Pancreas (tissue), 10 donors: ENCODE results near the gene SLC4A7. TPM values are rescaled to one million over a fixed set of nuclear protein-coding genes. Genes with fewer than 3 reads are reported as not detected.
A peak's percentile ranks its signal among the peaks of the same experiment; 100 is the strongest.
"Not testable (repeated sequence)": the region's sequence is repeated elsewhere in the genome, so short reads cannot be mapped to it uniquely, and the experiment has no call there.

Experiments used
- ATAC-seq, 4 donors: fragments of 200-7000 bp; cut with Tn5 transposase; one replicate each; pipeline versions ENCODE4 v1.8.0 to v1.9.1; 2020; ENCODE audit warnings: mild to moderate bottlenecking in 4 of 4, moderate library complexity in 4 of 4
- DNase-seq, 6 donors: peaks; one replicate each; pipeline ENCODE4 v3.0.0-alpha.2; 2020
- FAIRE-seq: peaks from 2 replicates; lab custom pipeline; 2012; peaks lifted over from hg19 to GRCh38; lab: Jason Lieb, UNC
- H3K27ac ChIP-seq, 4 donors: fragments of 200-600 bp; sonication (generic); 1 replicate in 3 of 4; 2 replicates in 1 of 4; pipeline versions ENCODE4 v1.5.0 to v1.8.0; 2020
- H3K27me3 ChIP-seq, 4 donors: fragments of 200-600 bp; one replicate each; pipeline ENCODE4 v1.8.0; 2021
- H3K36me3 ChIP-seq, 3 donors: fragments of 200-600 bp; sonication (generic) in 1 of 3; one replicate each; pipeline versions ENCODE4 v1.5.0 to v1.8.0; 2020 to 2021
- H3K4me1 ChIP-seq, 3 donors: fragments of 200-600 bp; one replicate each; pipeline ENCODE4 v1.8.0; 2021
- H3K4me3 ChIP-seq, 4 donors: fragments of 200-600 bp; sonication (generic) in 2 of 4; one replicate each; pipeline versions ENCODE4 v1.5.0 to v1.8.0; 2020 to 2021
- H3K9me3 ChIP-seq, 4 donors: fragments of 200-600 bp; one replicate each; pipeline ENCODE4 v1.8.0; 2021
- WGBS, 2 donors: extraction: QIAGEN DNeasy Blood & Tissue Kit; methylation state at CpG; one replicate each; pipeline ENCODE4 v1.1.7; 2013; 5-methylcytosine and 5-hydroxymethylcytosine counted together
- intact Hi-C, 3 donors: fragments of 100-400 bp; cut with DNase I; formaldehyde crosslinking; loops; one replicate each; pipeline versions ENCODE4 v1.11.1 to v1.14.2; 2022
- polyA plus RNA-seq, 2 donors: library from polyadenylated mRNA; stranded (reverse); fragments of 200-250 nt; gene quantifications; one replicate each; pipeline ENCODE4 v1.2.3, GENCODE V29; 2013
- total RNA-seq, 6 donors: library from RNA; stranded (reverse); fragmentation: NEBNext Ultra II Directional in 4 of 6; extraction: Animal tissue kit (Norgen Biotek cat#: 25700) in 4 of 6; gene quantifications; one replicate each; pipeline versions ENCODE4 v1.2.1 to v1.2.4, GENCODE V29; 2021 to 2023
- TF ChIP-seq, protein P1 (sequence below), 4 donors: fragments of 200-600 bp; sonication (generic) in 3 of 4; IDR thresholded peaks; one replicate each; pipeline versions ENCODE4 v1.5.0 to v1.8.0; 2021; ENCODE audit warnings: antibody characterized with exemption in 4 of 4
- donor health status: healthy with polysubstance abuse.
- donor health status: DM: no; HTN: no; CAD: no; lungs with moderate emphysema.
- donor health status: DM: no; HTN: no; CAD: no.
- donor health status: control.
- donor health status: control.
- donor health status: Bipolar disorder and iron deficiency.
- donor health status: DM: yes; HTN: yes; CAD: no.
- donor health status: DM: no; HTN: no; CAD: no.
- donor health status: DM: no; HTN: no; CAD: no.
- donor health status: DM: yes; HTN: yes; CAD: no.

SLC4A7 gene
- 10 to 100 TPM in 1 of 6 donors, 1 to 10 TPM in 5; 2.4 to 11.1 (median 4.8) TPM for total RNA-seq
- 1 to 10 TPM; 1.4 to 3.1 TPM for polyA plus RNA-seq

GRCh38 chr3:27484015-27484844, at the start of gene SLC4A7:
Gene SLC4A7, minus strand, starts transcription at chr3:27484384. Its CDS starts 258 bp downstream, at chr3:27484126.
- peak; percentile 97 to 99 (median 98) for ATAC-seq
- Histone ChIP-seq H3K27me3 (no peaks in the 10 kb centered on the region), H3K4me3 (peak within 1 kb of the TSS; percentile 81 to 95 (median 90)), H3K36me3 (no peaks in the 10 kb centered on the region), H3K27ac (peak within 1 kb of the TSS; percentile 51 to 84 (median 77)), H3K9me3 (no peaks in the 10 kb centered on the region), H3K4me1 (peaks cover 0 to 5% (median 0%) of the 10 kb centered on the region in 3 donors)
- 0 to 1% methylated on average over 40 to 100 of the region's 100 CpGs for WGBS, 2 donors
- peak; percentile 96 to 99 (median 98) for DNase-seq
- TF ChIP-seq, protein P1, sequence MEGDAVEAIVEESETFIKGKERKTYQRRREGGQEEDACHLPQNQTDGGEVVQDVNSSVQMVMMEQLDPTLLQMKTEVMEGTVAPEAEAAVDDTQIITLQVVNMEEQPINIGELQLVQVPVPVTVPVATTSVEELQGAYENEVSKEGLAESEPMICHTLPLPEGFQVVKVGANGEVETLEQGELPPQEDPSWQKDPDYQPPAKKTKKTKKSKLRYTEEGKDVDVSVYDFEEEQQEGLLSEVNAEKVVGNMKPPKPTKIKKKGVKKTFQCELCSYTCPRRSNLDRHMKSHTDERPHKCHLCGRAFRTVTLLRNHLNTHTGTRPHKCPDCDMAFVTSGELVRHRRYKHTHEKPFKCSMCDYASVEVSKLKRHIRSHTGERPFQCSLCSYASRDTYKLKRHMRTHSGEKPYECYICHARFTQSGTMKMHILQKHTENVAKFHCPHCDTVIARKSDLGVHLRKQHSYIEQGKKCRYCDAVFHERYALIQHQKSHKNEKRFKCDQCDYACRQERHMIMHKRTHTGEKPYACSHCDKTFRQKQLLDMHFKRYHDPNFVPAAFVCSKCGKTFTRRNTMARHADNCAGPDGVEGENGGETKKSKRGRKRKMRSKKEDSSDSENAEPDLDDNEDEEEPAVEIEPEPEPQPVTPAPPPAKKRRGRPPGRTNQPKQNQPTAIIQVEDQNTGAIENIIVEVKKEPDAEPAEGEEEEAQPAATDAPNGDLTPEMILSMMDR (IDR thresholded peaks at IDR 0.05), result no peak
- intact Hi-C loops, result no loop called here
- no peak for FAIRE-seq

GRCh38 chr3:27533261-27533607, 49.0 kb upstream of the SLC4A7 start:
- Histone ChIP-seq H3K4me3 (no peak overlapping the region), H3K4me1 (peaks cover 0 to 3% (median 0%) of the 10 kb centered on the region in 3 donors), H3K27me3 (no peaks in the 10 kb centered on the region), H3K27ac (peak overlapping the region in 2 of 4 donors; percentile 26 to 54), H3K36me3 (no peaks in the 10 kb centered on the region), H3K9me3 (no peaks in the 10 kb centered on the region)
- FAIRE-seq (no peak), ATAC-seq (peak in 2 of 4 donors; percentile 46 to 57), DNase-seq (no peak)
- 50 to 59% methylated on average over 4 of the region's 4 CpGs for WGBS, 2 donors
- TF ChIP-seq, protein P1 (IDR thresholded peaks at IDR 0.05), result no peak
- intact Hi-C loops, result no loop called here

DNA sequence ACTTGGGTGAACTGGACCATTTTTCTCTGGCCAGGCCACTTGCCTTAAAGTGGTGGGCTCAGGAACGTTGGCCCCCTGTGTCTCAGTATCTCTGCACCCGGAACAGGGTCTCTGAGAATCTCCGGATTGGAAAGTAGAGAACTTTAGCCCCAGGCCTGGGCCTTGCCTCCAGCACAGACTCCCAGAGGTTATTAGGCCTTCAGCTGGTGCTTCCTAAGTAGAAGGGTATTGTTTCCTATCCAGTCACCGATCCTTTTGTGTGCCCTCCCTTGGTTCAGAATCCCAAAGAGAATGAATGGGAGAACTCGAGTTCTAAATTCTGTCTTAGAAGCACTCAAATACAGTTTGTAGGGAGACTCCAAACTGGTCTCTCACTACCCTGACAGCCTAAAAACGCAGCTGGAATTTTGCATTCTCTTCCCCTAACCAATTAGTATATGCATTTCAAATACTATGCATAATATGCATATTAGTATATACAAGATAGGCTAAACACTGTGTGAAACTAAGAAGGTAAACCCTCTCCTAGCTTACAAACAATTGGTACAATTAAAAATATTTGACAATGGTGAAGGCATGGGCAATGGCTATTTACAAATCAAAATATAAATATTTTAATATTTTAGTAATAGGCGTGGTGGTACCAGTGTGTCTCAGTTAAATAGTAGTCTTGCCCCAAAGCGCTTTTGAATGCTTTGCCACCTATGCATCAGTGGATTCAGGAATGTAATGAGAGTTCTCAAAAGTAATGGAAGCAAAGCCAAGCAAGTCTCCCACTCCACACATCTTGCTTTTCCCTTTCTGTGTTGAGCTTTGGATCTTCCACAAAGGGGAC, 48.5 kb upstream of the SLC4A7 start:
- H3K27ac ChIP-seq, result peak overlapping the region in 1 of 4 donors; percentile 54
- no peaks in the 10 kb centered on the region for H3K36me3 ChIP-seq
- DNase-seq (no peak), FAIRE-seq (no peak), ATAC-seq (no peak)
- H3K4me1 ChIP-seq, result peaks cover 0 to 3% (median 0%) of the 10 kb centered on the region in 3 donors
- H3K9me3 ChIP-seq, result no peaks in the 10 kb centered on the region
- H3K27me3 ChIP-seq, result no peaks in the 10 kb centered on the region
- TF ChIP-seq, protein P1 (IDR thresholded peaks at IDR 0.05), result no peak
- 76 to 78% methylated on average over 8 of the region's 8 CpGs for WGBS, 2 donors
- no peak overlapping the region for H3K4me3 ChIP-seq
- intact Hi-C loops, result no loop called here

DNA sequence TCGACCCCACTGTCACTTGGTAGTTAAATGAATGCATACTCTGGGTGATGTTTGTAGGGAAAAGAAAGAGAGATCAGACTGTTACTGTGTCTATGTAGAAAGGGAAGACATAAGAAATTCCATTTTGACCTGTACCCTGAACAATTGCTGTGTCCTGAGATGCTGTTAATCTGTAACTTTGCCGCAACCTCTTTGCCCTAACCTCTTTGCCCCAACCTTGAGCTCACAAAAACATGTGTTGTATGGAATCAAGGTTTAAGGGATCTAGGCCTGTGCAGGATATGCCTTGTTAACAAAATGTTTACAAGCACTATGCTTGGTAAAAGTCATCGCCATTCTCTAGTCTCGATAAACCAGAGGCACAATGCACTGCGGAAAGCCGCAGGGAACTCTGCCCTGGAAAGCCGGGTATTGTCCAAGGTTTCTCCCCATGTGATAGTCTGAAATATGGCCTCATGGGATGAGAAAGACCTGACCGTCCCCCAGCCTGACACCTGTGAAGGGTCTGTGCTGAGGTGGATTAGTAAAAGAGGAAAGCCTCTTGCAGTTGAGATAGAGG, 47.1 kb upstream of the SLC4A7 start:
- H3K4me1 ChIP-seq, H3K27me3 ChIP-seq, DNase-seq, H3K9me3 ChIP-seq, FAIRE-seq, ATAC-seq, H3K27ac ChIP-seq, intact Hi-C loops, H3K36me3 ChIP-seq, H3K4me3 ChIP-seq: not testable (repeated sequence)
- WGBS, 2 donors, result 80 to 85% methylated on average over 8 of the region's 8 CpGs

- Histone ChIP-seq H3K9me3 (no peaks in the 10 kb centered on the region), H3K27ac (no peak overlapping the region), H3K4me3 (no peak overlapping the region), H3K36me3 (no peaks in the 10 kb centered on the region), H3K27me3 (no peaks in the 10 kb centered on the region), H3K4me1 (peaks cover 0 to 3% (median 0%) of the 10 kb centered on the region in 3 donors)
- TF ChIP-seq, protein P1 (IDR thresholded peaks at IDR 0.05), result no peak
- intact Hi-C loops, result no loop called here
- no peak for DNase-seq
- FAIRE-seq, result no peak
- no peak for ATAC-seq
Observed at GRCh38 chr3:27528791-27529190, 44.6 kb upstream of the SLC4A7 start.
